Tibial nerve (tissue), 3 donors: ENCODE measurements around the gene LAMTOR4.

Source experiments
- POLR2A ChIP-seq, 2 donors: fragments of 450-650 bp; IDR thresholded peaks; one replicate each; pipeline ENCODE4 v1.6.1; 2017; ENCODE audit warnings: antibody characterized with exemption in 2 of 2, mild to moderate bottlenecking in 2 of 2, moderate library complexity in 2 of 2
- TF ChIP-seq, protein P1 (sequence below), 5 experiments: fragments of 200-600 bp in 3 of 5; fragments of 450-650 bp in 2 of 5; sonication (generic) in 3 of 5; IDR thresholded peaks; one replicate each; pipeline ENCODE4 v1.5.1; 2016 to 2019; ENCODE audit warnings: antibody characterized with exemption in 5 of 5, mild to moderate bottlenecking in 3 of 5, moderate library complexity in 2 of 5

DNA sequence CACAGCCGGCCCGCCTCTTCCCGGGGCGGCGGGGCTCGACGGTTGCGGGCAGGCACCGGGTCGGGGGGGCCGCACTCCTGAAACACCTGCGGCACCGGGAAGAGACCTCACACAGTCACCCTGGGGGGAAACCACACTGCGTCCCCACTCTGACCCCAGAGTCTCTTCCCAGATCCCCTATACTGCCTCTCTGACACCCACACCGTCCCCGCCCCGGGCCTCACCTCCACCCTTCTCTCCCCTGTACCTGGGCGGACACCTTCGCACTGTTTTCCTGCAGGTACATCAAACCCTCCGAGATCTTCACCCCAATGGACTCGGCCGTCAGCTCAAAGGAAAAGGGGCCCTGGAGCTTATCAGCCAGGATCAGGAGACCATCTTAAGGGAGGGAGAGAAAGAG, 23.1 kb downstream of the LAMTOR4 start:
- no peak for TF ChIP-seq POLR2A (IDR thresholded peaks at IDR 0.05)
- TF ChIP-seq, protein P1, sequence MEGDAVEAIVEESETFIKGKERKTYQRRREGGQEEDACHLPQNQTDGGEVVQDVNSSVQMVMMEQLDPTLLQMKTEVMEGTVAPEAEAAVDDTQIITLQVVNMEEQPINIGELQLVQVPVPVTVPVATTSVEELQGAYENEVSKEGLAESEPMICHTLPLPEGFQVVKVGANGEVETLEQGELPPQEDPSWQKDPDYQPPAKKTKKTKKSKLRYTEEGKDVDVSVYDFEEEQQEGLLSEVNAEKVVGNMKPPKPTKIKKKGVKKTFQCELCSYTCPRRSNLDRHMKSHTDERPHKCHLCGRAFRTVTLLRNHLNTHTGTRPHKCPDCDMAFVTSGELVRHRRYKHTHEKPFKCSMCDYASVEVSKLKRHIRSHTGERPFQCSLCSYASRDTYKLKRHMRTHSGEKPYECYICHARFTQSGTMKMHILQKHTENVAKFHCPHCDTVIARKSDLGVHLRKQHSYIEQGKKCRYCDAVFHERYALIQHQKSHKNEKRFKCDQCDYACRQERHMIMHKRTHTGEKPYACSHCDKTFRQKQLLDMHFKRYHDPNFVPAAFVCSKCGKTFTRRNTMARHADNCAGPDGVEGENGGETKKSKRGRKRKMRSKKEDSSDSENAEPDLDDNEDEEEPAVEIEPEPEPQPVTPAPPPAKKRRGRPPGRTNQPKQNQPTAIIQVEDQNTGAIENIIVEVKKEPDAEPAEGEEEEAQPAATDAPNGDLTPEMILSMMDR (IDR thresholded peaks at IDR 0.05) = no peak
